ENCODE data around the gene FTSJ1. TPM values are rescaled to one million over a fixed set of nuclear protein-coding genes. Genes with fewer than 3 reads are reported as not detected.
A peak's percentile ranks its signal among the peaks of the same experiment; 100 is the strongest.

FTSJ1 gene
- total RNA-seq, 1 experiment from 2014 or later: 175 TPM

GRCh38 chrX:48520455-48520854 lies 44.5 kb downstream of the FTSJ1 start:
- Histone ChIP-seq H3K4me1 (ENCODE audit: insufficient read depth, low read length) (peaks cover 6% of the 10 kb centered on the region), H3K27me3 (ENCODE audit: low read length) (no peaks in the 10 kb centered on the region), H3F3A (ENCODE audit: low read length, unreplicated experiment) (no peaks in the 10 kb centered on the region), H3K9ac (ENCODE audit: low read length) (no peak overlapping the region), H3K9me3 (ENCODE audit: low read length) (no peaks in the 10 kb centered on the region), H3K79me2 (ENCODE audit: low read length) (peaks cover 31% of the 10 kb centered on the region), H3K4me2 (ENCODE audit: low read length) (no peak overlapping the region), H2AFZ (ENCODE audit: low read length) (no peak overlapping the region), H3K9me2 (replicated peaks; ENCODE audit: low read length) (no peaks in the 10 kb centered on the region), H3K4me3 (ENCODE audit: low read length) (no peak overlapping the region), H3K36me3 (ENCODE audit: low read depth, low read length) (peaks cover 12% of the 10 kb centered on the region), H4K20me1 (ENCODE audit: low read length) (no peaks in the 10 kb centered on the region), H3K27ac (ENCODE audit: low read length) (no peak overlapping the region)
- DNase-seq: no peak
- POLR2A ChIA-PET (ENCODE audit: unreplicated experiment): no interaction called here
- intact Hi-C loops (cut with micrococcal nuclease): no loop called here
- TF ChIP-seq EZH2phosphoT487 (IDR thresholded peaks at IDR 0.05; ENCODE audit: borderline replicate concordance, low read length): no peak
- TF ChIP-seq EZH2 (IDR thresholded peaks at IDR 0.05; ENCODE audit: low read length, unreplicated experiment): no peak
- no peak for TF ChIP-seq CTCF (conservative IDR thresholded peaks at IDR 0.05; ENCODE audit: low read depth, low read length)
- no TSS peak for BruUV-seq (replicated peaks)
- CTCF ChIA-PET: no interaction called here
- no peak for ATAC-seq

GRCh38 chrX:48520976-48521352 lies 45.0 kb downstream of the FTSJ1 start:
- POLR2A ChIA-PET (ENCODE audit: unreplicated experiment): no interaction called here

More at GRCh38 chrX:48520976-48521352, 45.0 kb downstream of the FTSJ1 start:
- Histone ChIP-seq H4K20me1 (ENCODE audit: low read length) (no peaks in the 10 kb centered on the region), H3K9me3 (ENCODE audit: low read length) (no peaks in the 10 kb centered on the region), H3K36me3 (ENCODE audit: low read depth, low read length) (peaks cover 12% of the 10 kb centered on the region), H3K27me3 (ENCODE audit: low read length) (no peaks in the 10 kb centered on the region), H2AFZ (ENCODE audit: low read length) (peak overlapping the region; percentile 64), H3K79me2 (ENCODE audit: low read length) (peaks cover 31% of the 10 kb centered on the region), H3K4me1 (ENCODE audit: insufficient read depth, low read length) (peaks cover 6% of the 10 kb centered on the region), H3K9ac (ENCODE audit: low read length) (peak overlapping the region; percentile 87; the same call in 1 of the 2 replicates), H3F3A (ENCODE audit: low read length, unreplicated experiment) (no peaks in the 10 kb centered on the region), H3K27ac (ENCODE audit: low read length) (no peak overlapping the region; the same call in 1 of the 2 replicates), H3K4me2 (ENCODE audit: low read length) (peak overlapping the region; percentile 97), H3K4me3 (ENCODE audit: low read length) (peak overlapping the region; percentile 94), H3K9me2 (replicated peaks; ENCODE audit: low read length) (no peaks in the 10 kb centered on the region)
- TSS peak; percentile 79 for BruUV-seq (replicated peaks)
- CTCF ChIA-PET: no interaction called here
- no peak for DNase-seq
- TF ChIP-seq CTCF (conservative IDR thresholded peaks at IDR 0.05; ENCODE audit: low read depth, low read length): no peak
- no peak for TF ChIP-seq EZH2 (IDR thresholded peaks at IDR 0.05; ENCODE audit: low read length, unreplicated experiment)
- TF ChIP-seq EZH2phosphoT487 (IDR thresholded peaks at IDR 0.05; ENCODE audit: borderline replicate concordance, low read length): no peak
- intact Hi-C loops (cut with micrococcal nuclease): no loop called here
- ATAC-seq: no peak

All from PC-3 (cell line).